HepG2 (cell line): ENCODE results near the gene MCF2L. TPM values are rescaled to one million over a fixed set of nuclear protein-coding genes. Genes with fewer than 3 reads are reported as not detected.

Experiments used
- ATAC-seq: fragments of 200-7000 bp; cut with Tn5 transposase; 3 replicates; pipeline ENCODE4 v1.9.1; 2020; ENCODE audit warnings: mild to moderate bottlenecking, moderate library complexity
- BruUV-seq: library from RNA; stranded (reverse); fragments of 400-500 nt; replicated peaks from 2 replicates; lab custom pipeline; 2021; lab: Mats Ljungman, UMichigan
- CTCF ChIA-PET: fragments of 300-600 bp; formaldehyde crosslinking; extraction: SDS; loops from one replicate; lab custom pipeline; 2021; ENCODE audit warnings: low total read pairs, inconsistent platforms, low intra/inter-chr PET ratio; lab: Yijun Ruan, JAX
- POLR2A ChIA-PET: fragments of 350-600 bp; sonication (Branson Sonifier 250); formaldehyde crosslinking; loops from one replicate; lab custom pipeline; 2020; ENCODE audit warnings: antibody characterized with exemption, inconsistent platforms; lab: Yijun Ruan, JAX
- DNase-seq: peaks from one replicate; pipeline ENCODE4 v3.0.0-alpha.2; 2015; ENCODE audit warnings: low spot score
- FAIRE-seq: peaks from 3 replicates; lab custom pipeline; 2011; peaks lifted over from hg19 to GRCh38; lab: Jason Lieb, UNC
- H2AFZ ChIP-seq: one replicate; pipeline ENCODE4 v1.6.1; 2011; ENCODE audit warnings: low read length, inconsistent platforms
- H3K27ac ChIP-seq: fragments of 300-600 bp; 3 replicates; pipeline ENCODE4 v1.8.0; 2011; ENCODE audit warnings: mixed run types, mild to moderate bottlenecking, mixed read lengths, low read length, inconsistent platforms; ENCODE audit not compliant: insufficient read depth; ENCODE audit errors: extremely low read length
- H3K27me3 ChIP-seq, 2 experiments: fragments of 200-600 bp in 1 of 2; 2 replicates in 1 of 2; 3 replicates in 1 of 2; pipeline versions ENCODE4 v1.6.0 to v1.8.0; 2011; ENCODE audit warnings: low read length in 2 of 2, mild to moderate bottlenecking in 2 of 2, moderate library complexity in 2 of 2, inconsistent platforms in 1 of 2; ENCODE audit not compliant: insufficient read depth in 2 of 2, control insufficient read depth in 1 of 2
- H3K36me3 ChIP-seq, 2 experiments: fragments of 200-600 bp in 1 of 2; replicated peaks in 1 of 2; 2 replicates in 1 of 2; 3 replicates in 1 of 2; pipeline versions ENCODE4 v1.5.1 to v1.8.0; 2011; ENCODE audit warnings: low read length in 2 of 2, inconsistent platforms in 1 of 2; ENCODE audit not compliant: insufficient read depth in 2 of 2, control insufficient read depth in 1 of 2
- H3K4me1 ChIP-seq: 2 replicates; pipeline ENCODE4 v1.5.1; 2012; ENCODE audit warnings: low read length, inconsistent platforms; ENCODE audit not compliant: insufficient read depth
- H3K4me2 ChIP-seq: 2 replicates; pipeline ENCODE4 v1.6.0; 2011; ENCODE audit warnings: low read depth, low read length, inconsistent platforms
- H3K4me3 ChIP-seq, 3 experiments: fragments of 200-600 bp in 1 of 3; sonication (generic), shearing (Covaris generic) in 1 of 3; replicated peaks in 1 of 3; 2 replicates each; pipeline ENCODE4 v1.5.1; 2011 to 2016; ENCODE audit warnings: low read length in 3 of 3, inconsistent platforms in 2 of 3, low read depth in 2 of 3, mild to moderate bottlenecking in 2 of 3, control low read depth in 1 of 3, mixed read lengths in 1 of 3; ENCODE audit not compliant: insufficient read depth in 1 of 3
- H3K79me2 ChIP-seq: one replicate; pipeline ENCODE4 v1.6.1; 2011; ENCODE audit warnings: low read length, inconsistent platforms; ENCODE audit not compliant: insufficient read depth
- H3K9ac ChIP-seq: 2 replicates; pipeline ENCODE4 v1.6.0; 2011; ENCODE audit warnings: mild to moderate bottlenecking, low read depth, low read length, inconsistent platforms; ENCODE audit not compliant: insufficient read depth
- H3K9me3 ChIP-seq: 2 replicates; pipeline ENCODE4 v1.5.1; 2012; ENCODE audit warnings: mild to moderate bottlenecking, low read length
- H4K20me1 ChIP-seq: 2 replicates; pipeline ENCODE4 v1.6.0; 2011; ENCODE audit warnings: inconsistent platforms, mild to moderate bottlenecking, low read length, moderate library complexity; ENCODE audit not compliant: insufficient read depth
- ATF1 ChIP-seq: IDR thresholded peaks from 2 replicates; pipeline ENCODE4 v1.6.1; 2016; ENCODE audit warnings: mild to moderate bottlenecking, control low read depth
- ATF2 ChIP-seq: sonication (generic); formaldehyde crosslinking; IDR thresholded peaks from 2 replicates; pipeline ENCODE4 v1.4.0; 2020; ENCODE audit warnings: missing genetic modification reagents
- GLI4 ChIP-seq: sonication (generic); formaldehyde crosslinking; IDR thresholded peaks from 2 replicates; pipeline ENCODE4 v1.5.1; 2020; ENCODE audit warnings: missing genetic modification reagents, mild to moderate bottlenecking, moderate library complexity, borderline replicate concordance
- KDM6A ChIP-seq: IDR thresholded peaks from 2 replicates; pipeline ENCODE4 v1.6.1; 2016; ENCODE audit warnings: low read depth
- NCOA2 ChIP-seq: sonication (generic); formaldehyde crosslinking; IDR thresholded peaks from 2 replicates; pipeline ENCODE4 v1.8.0; 2022; ENCODE audit warnings: inconsistent platforms
- PCBP1 ChIP-seq: fragments of 200-400 bp; formaldehyde crosslinking; IDR thresholded peaks from 2 replicates; pipeline ENCODE4 v1.6.1; 2017; ENCODE audit warnings: mild to moderate bottlenecking, low read depth, low read length, borderline replicate concordance
- PHF5A ChIP-seq: IDR thresholded peaks from one replicate; pipeline ENCODE4 v1.6.1; 2018; ENCODE audit warnings: low read depth, missing genetic modification reagents; ENCODE audit not compliant: unreplicated experiment
- ZNF546 ChIP-seq: sonication (generic); formaldehyde crosslinking; conservative IDR thresholded peaks from 2 replicates; pipeline ENCODE4 v1.8.1; 2023; ENCODE audit warnings: mild to moderate bottlenecking, missing genetic modification reagents
- ZNF703 ChIP-seq: sonication (generic); formaldehyde crosslinking; IDR thresholded peaks from 2 replicates; pipeline ENCODE4 v1.5.1; 2020; ENCODE audit warnings: missing genetic modification reagents, mild to moderate bottlenecking, moderate library complexity, borderline replicate concordance
- ZNF776 ChIP-seq: sonication (generic); formaldehyde crosslinking; IDR thresholded peaks from 2 replicates; pipeline ENCODE4 v1.4.0; 2020; ENCODE audit warnings: mild to moderate bottlenecking, missing genetic modification reagents
- ZNF850 ChIP-seq: sonication (generic); formaldehyde crosslinking; conservative IDR thresholded peaks from 2 replicates; pipeline ENCODE4 v1.9.0; 2021; ENCODE audit warnings: mild to moderate bottlenecking, missing genetic modification reagents
- WGBS: methylation state at CpG from one replicate; pipeline ENCODE4 v1.1.6; 2017; ENCODE audit warnings: low lambda C conversion rate; 5-methylcytosine and 5-hydroxymethylcytosine counted together
- in situ Hi-C: cut with HindIII; loops from 2 replicates; pipeline ENCODE4 v1.10.0; 2017; ENCODE audit warnings: low pct_unique_long_range_greater_than_20kb; ENCODE audit not compliant: extremely low pct_ligation_motif_present
- intact Hi-C: fragments of 100-400 bp; cut with micrococcal nuclease; formaldehyde crosslinking; loops from one replicate; pipeline ENCODE4 v1.10.0; 2022; ENCODE audit not compliant: unreplicated experiment
- polyA plus RNA-seq, 8 experiments: library from polyadenylated mRNA; depleted of rRNA in 3 of 8; stranded (reverse) in 7 of 8; unstranded in 1 of 8; fragments of >200 nt; fragmentation: Illumina TruSeq in 4 of 8; extraction: Trizol in 4 of 8; gene quantifications; 2 replicates each; pipeline versions ENCODE4 v1.2.1 to v1.2.3, GENCODE V29; 2011 to 2016; ENCODE audit warnings: low read depth in 4 of 8, missing spikeins in 1 of 8, mixed read lengths in 1 of 8; ENCODE audit not compliant: insufficient read depth in 1 of 8
- total RNA-seq, 5 experiments: library from RNA; depleted of rRNA; stranded (reverse); fragments of >200 nt; fragmentation: Illumina TruSeq; extraction: Trizol; gene quantifications; 2 replicates each; pipeline ENCODE4 v1.2.3, GENCODE V29; 2016; ENCODE audit warnings: low read depth in 1 of 5

The MCF2L gene
- total and polyA plus RNA-seq, 2 of the 13 experiments (the other 11 are each of a cell fraction or from before 2014, with no cell fraction given) = 19.4 to 28.4 TPM

GRCh38 chr13:112972867-112973576, 4.0 kb downstream of the MCF2L start:
- ChIA-PET CTCF (no interaction called here), POLR2A (no interaction called here)
- DNase-seq (no peak), FAIRE-seq (no peak), ATAC-seq (no peak)
- H4K20me1 ChIP-seq = peaks cover 2% of the 10 kb centered on the region; the same call in 1 of the 2 replicates
- no peak overlapping the region for H3K9ac ChIP-seq
- in situ Hi-C loops (no loop called here), intact Hi-C loops (no loop called here)
- no peak overlapping the region for H3K4me2 ChIP-seq
- H3K27ac ChIP-seq = no peak overlapping the region
- H3K79me2 ChIP-seq = peaks cover 32% of the 10 kb centered on the region
- H3K9me3 ChIP-seq = no peaks in the 10 kb centered on the region
- H3K27me3 ChIP-seq = no peaks in the 10 kb centered on the region
- 91% methylated on average over 19 of the region's 19 CpGs for WGBS
- H3K4me3 ChIP-seq = no peak overlapping the region
- H3K4me1 ChIP-seq = peaks cover 38% of the 10 kb centered on the region
- no TSS peak for BruUV-seq
- peaks cover 2 to 9% of the 10 kb centered on the region in 2 experiments; a peak in 2 of 5 replicates for H3K36me3 ChIP-seq
- H2AFZ ChIP-seq = no peak overlapping the region
- TF ChIP-seq ZNF776 (CRISPR knock-in tag) (no peak), ZNF850 (no peak), ZNF703 (CRISPR knock-in tag) (no peak), ZNF546 (CRISPR knock-in tag) (no peak), GLI4 (CRISPR knock-in tag) (no peak), ATF1 (CRISPR knock-in tag) (no peak), ATF2 (no peak), PHF5A (no peak), KDM6A (CRISPR knock-in tag) (no peak), PCBP1 (no peak), NCOA2 (CRISPR knock-in tag) (no peak)
- TF ChIP-seq, all 625 proteins: peak for 0
